Subcutaneous adipose tissue (tissue), 4 donors: Measurements from ENCODE around the gene FSD2. TPM values are rescaled to one million over a fixed set of nuclear protein-coding genes. Genes with fewer than 3 reads are reported as not detected.

Experiments used
- CTCF ChIP-seq: fragments of 450-650 bp; IDR thresholded peaks from one replicate; pipeline ENCODE4 v1.5.1; 2016; ENCODE audit warnings: low read depth, mild to moderate bottlenecking, control low read depth, antibody characterized with exemption, moderate library complexity
- total RNA-seq, 4 donors: library from RNA; depleted of rRNA; stranded (reverse); fragments of >200 nt; gene quantifications; one replicate each; pipeline ENCODE4 v1.1.0, GENCODE V29; 2016

FSD2 gene
- total RNA-seq, 4 donors from 2014 or later: not detected

GRCh38 chr15:82709081-82709420 lies 96.8 kb downstream of the FSD2 start:
- no peak for TF ChIP-seq CTCF

Other genes starting within 250 kb of the FSD2 start
- gene CPEB1, start 158.7 kb downstream of the FSD2 start, total RNA-seq: 1 to 10 TPM; 1.7 to 8.2 (median 3.0) TPM
- 1 to 10 TPM in 3 of 4 donors, under 1 TPM in 1; 0.82 to 3.4 (median 2.5) TPM for gene AP3B2, start 96.2 kb downstream of the FSD2 start, total RNA-seq
- 10 to 100 TPM in 1 of 4 donors, 1 to 10 TPM in 3; 7.7 to 11.5 (median 8.7) TPM for gene WHAMM, start 3.6 kb upstream of the FSD2 start, total RNA-seq
- gene HOMER2, start 146.7 kb upstream of the FSD2 start, total RNA-seq: 1 to 10 TPM; 3.6 to 9.8 (median 7.4) TPM
- 10 to 100 TPM; 12.8 to 13.9 (median 13.8) TPM for gene RAMAC, start 180.1 kb upstream of the FSD2 start, total RNA-seq
- gene C15orf40, start 205.6 kb upstream of the FSD2 start, total RNA-seq: 10 to 100 TPM; 12.1 to 23.9 (median 12.9) TPM